Bronchial epithelial cell (primary cell): ENCODE results near the gene PARD6A. TPM values are rescaled to one million over a fixed set of nuclear protein-coding genes. Genes with fewer than 3 reads are reported as not detected.

ENCODE experiments used
- DNase-seq: peaks from one replicate; pipeline ENCODE4 v3.0.0-alpha.2; 2010; ENCODE audit warnings: low read depth
- FAIRE-seq: peaks from 2 replicates; lab custom pipeline; 2011; peaks lifted over from hg19 to GRCh38; lab: Jason Lieb, UNC
- H3K27me3 ChIP-seq: 2 replicates; pipeline ENCODE4 v1.5.1; 2011; ENCODE audit warnings: low read length; ENCODE audit not compliant: control insufficient read depth, insufficient read depth
- H3K36me3 ChIP-seq: 2 replicates; pipeline ENCODE4 v1.5.1; 2011; ENCODE audit warnings: low read length; ENCODE audit not compliant: control insufficient read depth, insufficient read depth
- H3K4me3 ChIP-seq: 2 replicates; pipeline ENCODE4 v1.5.1; 2011; ENCODE audit warnings: mild to moderate bottlenecking, low read depth, low read length, control low read depth
- CTCF ChIP-seq: IDR thresholded peaks from 2 replicates; pipeline ENCODE4 v1.5.1; 2011; ENCODE audit warnings: mild to moderate bottlenecking, moderate library complexity, low read length, control low read depth, inconsistent platforms; ENCODE audit not compliant: insufficient read depth, severe bottlenecking
- total RNA-seq: library from RNA; depleted of rRNA; stranded (reverse); fragments of >200 nt; gene quantifications from 2 replicates; pipeline ENCODE4 v1.2.1, GENCODE V29; 2014

The PARD6A gene
- total RNA-seq, 1 donor from 2014 or later, result 2.6 TPM

- no peak for TF ChIP-seq CTCF
- Histone ChIP-seq H3K36me3 (peaks cover 5% of the 10 kb centered on the region), H3K4me3 (no peak overlapping the region), H3K27me3 (peaks cover 31% of the 10 kb centered on the region)
- no peak for FAIRE-seq
- no peak for DNase-seq
Observed at GRCh38 chr16:67654403-67654911, 6.3 kb upstream of the PARD6A start.

DNA sequence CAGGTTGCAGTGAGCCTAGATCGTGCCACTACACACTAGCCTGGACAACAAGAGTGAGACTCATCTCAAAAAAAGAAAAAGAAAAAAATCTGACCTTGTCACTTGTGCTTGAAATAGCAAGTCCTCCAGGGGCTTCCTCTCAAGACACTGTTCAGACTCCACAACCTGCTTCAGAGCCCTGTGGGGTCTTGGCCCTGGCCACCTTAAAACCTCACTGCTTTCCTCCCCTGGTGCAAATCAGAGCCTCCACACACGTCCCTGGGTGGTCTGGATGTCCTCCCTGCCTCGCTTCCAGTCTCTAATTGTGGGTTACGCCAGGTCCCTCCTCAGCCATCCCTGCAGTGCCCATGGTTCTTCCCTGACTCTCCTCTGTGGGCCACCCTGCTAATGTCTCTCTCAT is 5.4 kb upstream of the PARD6A start:
- Histone ChIP-seq H3K36me3 (peaks cover 5% of the 10 kb centered on the region), H3K4me3 (no peak overlapping the region), H3K27me3 (peaks cover 23% of the 10 kb centered on the region)
- DNase-seq (no peak), FAIRE-seq (no peak)
- TF ChIP-seq CTCF, result no peak

DNA sequence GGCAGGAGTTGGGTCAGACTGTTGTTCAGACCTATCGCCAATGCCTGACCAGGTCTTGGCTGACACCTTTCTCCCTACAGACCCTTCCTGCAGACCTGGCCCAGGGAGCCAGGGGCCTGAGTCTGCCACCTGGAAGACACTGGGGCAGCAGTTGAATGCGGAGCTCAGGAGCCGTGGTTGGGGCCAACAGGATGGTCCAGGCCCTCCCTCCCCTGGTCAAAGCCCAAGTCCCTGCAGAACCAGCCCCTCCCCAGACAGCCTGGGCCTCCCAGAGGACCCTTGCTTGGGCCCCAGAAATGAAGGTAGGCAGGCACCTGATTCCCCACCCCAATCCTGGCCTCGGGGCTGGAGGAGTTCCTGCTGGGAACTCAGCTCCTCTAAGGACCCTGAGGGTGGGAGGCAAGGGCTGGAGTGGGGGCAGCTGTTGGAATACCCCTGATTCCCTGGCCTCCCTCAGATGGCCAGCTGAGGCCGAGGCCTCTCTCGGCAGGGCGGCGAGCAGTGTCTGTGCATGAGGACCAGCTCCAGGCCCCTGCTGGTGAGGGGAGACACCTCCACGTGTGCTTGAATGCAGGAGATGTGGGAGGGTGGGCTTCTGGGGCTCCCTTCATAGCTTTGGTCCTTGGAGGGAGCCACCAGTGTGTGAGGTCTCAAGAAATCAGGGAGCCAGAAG is 4.3 kb upstream of the PARD6A start:
- no peak for TF ChIP-seq CTCF
- no peak overlapping the region for H3K4me3 ChIP-seq
- no peak for FAIRE-seq

DNA sequence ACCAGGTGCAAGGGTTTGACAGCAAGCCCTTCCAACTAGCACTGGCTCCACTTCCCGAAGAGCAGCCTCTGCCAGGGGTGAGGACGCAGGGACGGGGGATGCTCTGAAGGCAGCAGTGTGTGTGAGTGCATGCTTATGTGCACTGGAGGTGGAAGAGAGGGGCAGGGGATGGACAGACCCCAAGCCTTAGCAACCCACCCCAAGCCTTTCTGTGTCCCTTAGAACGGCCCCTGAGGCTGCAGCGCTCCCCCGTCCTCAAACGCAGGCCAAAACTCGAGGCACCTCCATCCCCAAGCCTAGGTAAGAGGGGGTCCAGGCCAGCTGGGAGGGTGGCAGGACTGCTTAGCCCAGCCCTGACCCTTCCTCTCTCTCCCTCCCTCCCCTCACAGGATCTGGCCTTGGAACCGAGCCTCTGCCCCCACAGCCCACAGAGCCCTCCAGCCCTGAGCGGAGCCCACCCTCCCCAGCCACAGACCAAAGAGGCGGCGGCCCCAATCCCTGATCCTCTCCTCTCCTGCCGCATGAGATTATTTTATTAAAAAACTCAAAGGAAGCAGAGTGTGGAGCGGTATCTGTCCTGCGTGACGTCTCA is 3.6 kb upstream of the PARD6A start:
- H3K4me3 ChIP-seq, result no peak overlapping the region
- H3K27me3 ChIP-seq, result peaks cover 11% of the 10 kb centered on the region
- TF ChIP-seq CTCF, result no peak
- FAIRE-seq, result no peak
- DNase-seq, result no peak
- H3K36me3 ChIP-seq, result peaks cover 5% of the 10 kb centered on the region

More for the DNA sequence above, 4.3 kb upstream of the PARD6A start:
- Histone ChIP-seq H3K27me3 (peaks cover 16% of the 10 kb centered on the region), H3K36me3 (peaks cover 5% of the 10 kb centered on the region)
- DNase-seq, result no peak

GRCh38 chr16:67657751-67658518 is 2.8 kb upstream of the PARD6A start:
- no peak for TF ChIP-seq CTCF
- DNase-seq (no peak), FAIRE-seq (no peak)
- H3K27me3 ChIP-seq, result peaks cover 8% of the 10 kb centered on the region
- no peak overlapping the region for H3K4me3 ChIP-seq
- peaks cover 6% of the 10 kb centered on the region for H3K36me3 ChIP-seq
